Sigmoid colon (tissue), 4 donors: ENCODE results near the gene SIPA1L3.

ENCODE experiments used
- EP300 ChIP-seq, 4 donors: sonication (generic); formaldehyde crosslinking; IDR thresholded peaks; one replicate each; pipeline ENCODE4 v1.6.1; 2017; ENCODE audit warnings: antibody characterized with exemption in 4 of 4
- POLR2A ChIP-seq, 2 donors: fragments of 450-650 bp; IDR thresholded peaks; one replicate each; pipeline ENCODE4 v1.6.1; 2016; ENCODE audit warnings: antibody characterized with exemption in 2 of 2, mild to moderate bottlenecking in 2 of 2, moderate library complexity in 2 of 2
- POLR2AphosphoS5 ChIP-seq, 4 donors: sonication (generic); formaldehyde crosslinking; IDR thresholded peaks; one replicate each; pipeline ENCODE4 v1.6.1; 2017; ENCODE audit warnings: antibody characterized with exemption in 4 of 4
- TF ChIP-seq, protein P1 (sequence below), 4 experiments: fragments of 450-650 bp in 3 of 4; fragments of 200-600 bp in 1 of 4; IDR thresholded peaks; one replicate each; pipeline ENCODE4 v1.5.1; 2016 to 2019; ENCODE audit warnings: antibody characterized with exemption in 4 of 4, mild to moderate bottlenecking in 3 of 4, moderate library complexity in 2 of 4

DNA sequence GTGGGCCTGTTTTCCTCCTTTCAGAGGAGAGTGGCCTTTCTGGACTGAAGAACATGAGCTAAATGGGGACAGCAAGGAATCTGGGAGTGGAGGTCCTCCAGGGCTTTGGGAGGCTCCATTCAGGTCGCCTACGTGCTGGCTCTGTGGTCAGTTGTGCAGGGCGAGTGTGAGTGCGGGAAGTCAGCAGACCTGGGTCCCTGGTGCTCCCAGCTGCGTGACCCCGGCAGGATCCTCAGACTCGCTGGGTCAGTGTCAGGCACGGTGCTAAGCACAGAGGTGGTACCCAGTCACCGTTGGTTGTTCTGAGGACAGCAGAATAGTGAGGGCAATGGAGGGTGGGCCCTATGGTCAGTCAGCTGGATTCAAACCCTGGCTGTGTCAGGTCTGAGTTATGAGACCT lies 85.8 kb downstream of the SIPA1L3 start:
- TF ChIP-seq, protein P1, sequence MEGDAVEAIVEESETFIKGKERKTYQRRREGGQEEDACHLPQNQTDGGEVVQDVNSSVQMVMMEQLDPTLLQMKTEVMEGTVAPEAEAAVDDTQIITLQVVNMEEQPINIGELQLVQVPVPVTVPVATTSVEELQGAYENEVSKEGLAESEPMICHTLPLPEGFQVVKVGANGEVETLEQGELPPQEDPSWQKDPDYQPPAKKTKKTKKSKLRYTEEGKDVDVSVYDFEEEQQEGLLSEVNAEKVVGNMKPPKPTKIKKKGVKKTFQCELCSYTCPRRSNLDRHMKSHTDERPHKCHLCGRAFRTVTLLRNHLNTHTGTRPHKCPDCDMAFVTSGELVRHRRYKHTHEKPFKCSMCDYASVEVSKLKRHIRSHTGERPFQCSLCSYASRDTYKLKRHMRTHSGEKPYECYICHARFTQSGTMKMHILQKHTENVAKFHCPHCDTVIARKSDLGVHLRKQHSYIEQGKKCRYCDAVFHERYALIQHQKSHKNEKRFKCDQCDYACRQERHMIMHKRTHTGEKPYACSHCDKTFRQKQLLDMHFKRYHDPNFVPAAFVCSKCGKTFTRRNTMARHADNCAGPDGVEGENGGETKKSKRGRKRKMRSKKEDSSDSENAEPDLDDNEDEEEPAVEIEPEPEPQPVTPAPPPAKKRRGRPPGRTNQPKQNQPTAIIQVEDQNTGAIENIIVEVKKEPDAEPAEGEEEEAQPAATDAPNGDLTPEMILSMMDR (IDR thresholded peaks at IDR 0.05), result no peak
- TF ChIP-seq POLR2A (IDR thresholded peaks at IDR 0.05) (no peak), POLR2AphosphoS5 (IDR thresholded peaks at IDR 0.05) (no peak), EP300 (IDR thresholded peaks at IDR 0.05) (no peak)
